DND-41 (cell line): Measurements from ENCODE around the gene AMDHD1.

Experiments
- ATAC-seq: fragments of 200-7000 bp; cut with Tn5 transposase; 3 replicates; pipeline ENCODE4 v1.9.1; 2021; ENCODE audit warnings: low read depth; ENCODE audit not compliant: insufficient read depth
- DNase-seq: peaks from one replicate; pipeline ENCODE4 v3.0.0-alpha.2; 2020
- H2AFZ ChIP-seq: 2 replicates; pipeline ENCODE4 v1.6.0; 2012; ENCODE audit warnings: low read depth, low read length
- H3K27ac ChIP-seq: 2 replicates; pipeline ENCODE4 v1.5.1; 2012; ENCODE audit warnings: low read length, inconsistent platforms
- H3K27me3 ChIP-seq: fragments of 200-600 bp; sonication (generic); 2 replicates; pipeline ENCODE4 v1.6.0; 2012; ENCODE audit warnings: low read length, mild to moderate bottlenecking, inconsistent platforms; ENCODE audit not compliant: insufficient read depth, poor library complexity
- H3K36me3 ChIP-seq: 2 replicates; pipeline ENCODE4 v1.5.1; 2012; ENCODE audit warnings: low read length, inconsistent platforms; ENCODE audit not compliant: insufficient read depth
- H3K4me1 ChIP-seq: 2 replicates; pipeline ENCODE4 v1.5.1; 2012; ENCODE audit warnings: mild to moderate bottlenecking, low read length; ENCODE audit not compliant: insufficient read depth
- H3K4me2 ChIP-seq: 2 replicates; pipeline ENCODE4 v1.6.0; 2012; ENCODE audit warnings: mild to moderate bottlenecking, moderate library complexity, low read length, inconsistent platforms; ENCODE audit not compliant: insufficient read depth
- H3K4me3 ChIP-seq, 2 experiments: fragments of 200-600 bp in 1 of 2; shearing (Covaris generic) in 1 of 2; 2 replicates each; pipeline ENCODE4 v1.5.1; 2012 to 2016; ENCODE audit warnings: inconsistent platforms in 2 of 2, low read length in 2 of 2, mild to moderate bottlenecking in 2 of 2, low read depth in 1 of 2, moderate library complexity in 1 of 2
- H3K79me2 ChIP-seq: 2 replicates; pipeline ENCODE4 v1.6.0; 2012; ENCODE audit warnings: low read length, inconsistent platforms; ENCODE audit not compliant: insufficient read depth
- H3K9ac ChIP-seq: 2 replicates; pipeline ENCODE4 v1.6.0; 2012; ENCODE audit warnings: low read depth, mild to moderate bottlenecking, inconsistent platforms, low read length, moderate library complexity
- H3K9me3 ChIP-seq: 2 replicates; pipeline ENCODE4 v1.5.1; 2012; ENCODE audit warnings: low read length, moderate library complexity, mild to moderate bottlenecking, inconsistent platforms; ENCODE audit not compliant: insufficient read depth, severe bottlenecking
- H4K20me1 ChIP-seq: 2 replicates; pipeline ENCODE4 v1.6.0; 2012; ENCODE audit warnings: low read length; ENCODE audit not compliant: insufficient read depth
- CTCF ChIP-seq: IDR thresholded peaks from 2 replicates; pipeline ENCODE4 v1.5.1; 2012; ENCODE audit warnings: borderline replicate concordance, low read length, moderate library complexity, mild to moderate bottlenecking; ENCODE audit not compliant: poor library complexity, severe bottlenecking; ENCODE audit errors: extremely low read depth
- EZH2 ChIP-seq: IDR thresholded peaks from 3 replicates; pipeline ENCODE4 v1.6.1; 2012; ENCODE audit warnings: borderline replicate concordance, low read depth, mild to moderate bottlenecking, moderate library complexity, low read length, inconsistent platforms; ENCODE audit not compliant: severe bottlenecking

Gene AMDHD1, protein sequence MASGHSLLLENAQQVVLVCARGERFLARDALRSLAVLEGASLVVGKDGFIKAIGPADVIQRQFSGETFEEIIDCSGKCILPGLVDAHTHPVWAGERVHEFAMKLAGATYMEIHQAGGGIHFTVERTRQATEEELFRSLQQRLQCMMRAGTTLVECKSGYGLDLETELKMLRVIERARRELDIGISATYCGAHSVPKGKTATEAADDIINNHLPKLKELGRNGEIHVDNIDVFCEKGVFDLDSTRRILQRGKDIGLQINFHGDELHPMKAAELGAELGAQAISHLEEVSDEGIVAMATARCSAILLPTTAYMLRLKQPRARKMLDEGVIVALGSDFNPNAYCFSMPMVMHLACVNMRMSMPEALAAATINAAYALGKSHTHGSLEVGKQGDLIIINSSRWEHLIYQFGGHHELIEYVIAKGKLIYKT

DNA sequence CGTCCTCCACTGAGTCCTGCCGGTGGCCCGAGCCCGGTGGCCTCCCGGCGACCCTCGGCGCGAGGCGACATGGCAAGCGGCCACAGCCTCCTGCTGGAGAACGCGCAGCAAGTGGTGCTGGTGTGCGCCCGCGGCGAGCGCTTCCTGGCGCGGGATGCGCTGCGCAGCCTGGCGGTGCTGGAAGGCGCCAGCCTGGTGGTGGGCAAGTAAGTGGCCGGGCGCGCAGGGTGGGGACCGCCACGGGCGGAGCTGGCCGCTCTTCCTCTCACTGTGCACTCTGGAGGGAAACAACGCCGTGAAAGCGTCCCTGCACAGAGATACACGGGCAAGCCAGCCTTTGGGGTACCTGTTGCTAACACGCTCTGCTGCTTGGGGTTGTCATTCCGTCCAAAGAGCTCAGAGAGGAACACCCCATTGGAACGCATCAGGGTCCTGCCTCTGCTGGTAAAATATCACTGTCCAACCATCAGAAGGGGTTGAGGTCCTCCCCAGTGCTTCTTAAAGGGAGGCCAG, at the start of gene AMDHD1:
AMDHD1 (plus strand) TSS at position 2 of the 513 bp plus-strand sequence; CDS start at position 70, 68 bp downstream.
- ATAC-seq, result peak; percentile 77
- Histone ChIP-seq H3K4me3 (peak within 1 kb of the TSS; percentile 92 to 99), H3K4me1 (peaks cover 14% of the 10 kb centered on the region), H3K36me3 (no peaks in the 10 kb centered on the region), H3K9ac (peak within 1 kb of the TSS; percentile 80), H3K4me2 (peak within 1 kb of the TSS; percentile 98), H3K27ac (peak within 1 kb of the TSS; percentile 95), H3K27me3 (no peaks in the 10 kb centered on the region), H3K79me2 (no peaks in the 10 kb centered on the region; the same call in 1 of the 2 replicates), H3K9me3 (no peaks in the 10 kb centered on the region), H2AFZ (peak within 1 kb of the TSS; percentile 98), H4K20me1 (no peaks in the 10 kb centered on the region)
- TF ChIP-seq CTCF (peak; percentile 42), EZH2 (no peak)
- DNase-seq, result peak; percentile 71

DNA sequence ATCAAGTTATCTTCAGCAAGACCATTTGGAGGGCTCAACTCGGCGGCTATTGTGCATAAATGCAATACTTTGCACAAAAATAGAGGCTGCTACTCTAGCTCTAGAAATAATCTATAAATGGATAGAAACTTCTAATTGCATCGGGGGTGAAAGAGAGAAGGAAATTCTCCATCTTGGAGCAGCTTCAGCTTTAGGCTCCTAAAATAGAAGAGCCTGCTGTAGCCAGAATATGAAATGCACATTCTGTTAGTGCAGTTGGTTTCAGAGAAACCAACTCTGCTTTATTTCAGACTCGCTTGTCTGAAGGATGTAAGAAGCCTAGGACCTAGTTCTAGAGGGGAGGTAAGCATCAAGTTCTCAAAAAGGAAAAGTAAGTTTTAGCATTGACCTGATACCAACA, 46.3 kb upstream of the AMDHD1 start:
- H4K20me1 ChIP-seq, result no peaks in the 10 kb centered on the region

DNA sequence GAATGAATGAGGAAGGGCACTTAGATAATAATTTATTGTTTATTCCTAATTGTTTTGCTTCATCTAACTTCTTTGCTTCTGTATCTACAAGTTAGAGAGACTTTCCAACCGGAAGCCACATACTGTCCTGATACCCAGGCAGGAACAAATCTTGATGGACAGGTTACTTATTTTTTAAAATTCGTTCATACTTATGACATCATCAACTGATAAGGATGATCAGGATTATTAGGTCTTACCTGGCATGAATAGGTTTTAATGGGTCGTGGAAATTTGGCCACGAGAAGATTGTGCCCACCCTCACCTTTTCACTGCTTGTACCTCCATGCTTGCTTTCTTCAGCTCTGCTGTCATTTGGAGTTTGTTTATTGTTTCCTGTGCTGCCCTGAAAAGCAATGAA, 45.0 kb upstream of the AMDHD1 start:
- no peak for DNase-seq
- H4K20me1 ChIP-seq, result no peaks in the 10 kb centered on the region
- no peak for ATAC-seq
- H3K9ac ChIP-seq, result no peak overlapping the region
- H3K79me2 ChIP-seq, result no peaks in the 10 kb centered on the region
- no peaks in the 10 kb centered on the region for H3K36me3 ChIP-seq
- no peaks in the 10 kb centered on the region for H3K4me1 ChIP-seq
- H3K27me3 ChIP-seq, result peaks cover 4% of the 10 kb centered on the region
- TF ChIP-seq EZH2 (no peak), CTCF (no peak)
- H3K9me3 ChIP-seq, result no peaks in the 10 kb centered on the region
- H3K27ac ChIP-seq, result no peak overlapping the region
- no peak overlapping the region for H3K4me2 ChIP-seq
- no peak overlapping the region for H3K4me3 ChIP-seq
- no peak overlapping the region for H2AFZ ChIP-seq

More for the DNA sequence above, 46.3 kb upstream of the AMDHD1 start:
- Histone ChIP-seq H3K4me1 (no peaks in the 10 kb centered on the region), H2AFZ (no peak overlapping the region), H3K27me3 (peaks cover 4% of the 10 kb centered on the region), H3K79me2 (no peaks in the 10 kb centered on the region), H3K27ac (no peak overlapping the region), H3K4me2 (no peak overlapping the region), H3K9ac (no peak overlapping the region), H3K36me3 (no peaks in the 10 kb centered on the region), H3K4me3 (no peak overlapping the region), H3K9me3 (no peaks in the 10 kb centered on the region)
- no peak for TF ChIP-seq CTCF
- TF ChIP-seq EZH2, result no peak
- DNase-seq (no peak), ATAC-seq (no peak)
